ENCODE measurements around the gene CYTH4.

DNA sequence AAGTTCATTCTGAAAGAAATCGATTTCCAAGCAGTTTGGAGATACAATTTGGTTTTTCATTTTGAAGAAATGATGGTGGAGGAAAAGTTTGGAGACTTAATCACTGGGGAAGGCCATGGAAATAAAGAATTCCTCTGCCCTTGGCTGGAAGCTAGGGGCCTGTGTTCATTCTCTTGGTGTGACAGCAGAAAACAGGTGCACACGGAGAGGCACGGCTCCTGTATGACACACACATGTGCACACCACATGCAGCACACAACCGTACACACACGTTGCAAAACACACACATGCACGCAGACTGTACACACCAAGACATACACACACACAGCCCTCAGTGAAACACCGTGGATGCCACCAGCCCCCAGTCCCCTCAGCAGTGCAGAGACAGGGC lies 64.2 kb downstream of the CYTH4 start:
- TF ChIP-seq, protein P1, sequence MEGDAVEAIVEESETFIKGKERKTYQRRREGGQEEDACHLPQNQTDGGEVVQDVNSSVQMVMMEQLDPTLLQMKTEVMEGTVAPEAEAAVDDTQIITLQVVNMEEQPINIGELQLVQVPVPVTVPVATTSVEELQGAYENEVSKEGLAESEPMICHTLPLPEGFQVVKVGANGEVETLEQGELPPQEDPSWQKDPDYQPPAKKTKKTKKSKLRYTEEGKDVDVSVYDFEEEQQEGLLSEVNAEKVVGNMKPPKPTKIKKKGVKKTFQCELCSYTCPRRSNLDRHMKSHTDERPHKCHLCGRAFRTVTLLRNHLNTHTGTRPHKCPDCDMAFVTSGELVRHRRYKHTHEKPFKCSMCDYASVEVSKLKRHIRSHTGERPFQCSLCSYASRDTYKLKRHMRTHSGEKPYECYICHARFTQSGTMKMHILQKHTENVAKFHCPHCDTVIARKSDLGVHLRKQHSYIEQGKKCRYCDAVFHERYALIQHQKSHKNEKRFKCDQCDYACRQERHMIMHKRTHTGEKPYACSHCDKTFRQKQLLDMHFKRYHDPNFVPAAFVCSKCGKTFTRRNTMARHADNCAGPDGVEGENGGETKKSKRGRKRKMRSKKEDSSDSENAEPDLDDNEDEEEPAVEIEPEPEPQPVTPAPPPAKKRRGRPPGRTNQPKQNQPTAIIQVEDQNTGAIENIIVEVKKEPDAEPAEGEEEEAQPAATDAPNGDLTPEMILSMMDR (conservative IDR thresholded peaks at IDR 0.05), result no peak
- no peak for TF ChIP-seq EZH2 (IDR thresholded peaks at IDR 0.05; ENCODE audit: low read depth)
